Activated CD4-positive, alpha-beta T cell treated with anti-CD3 and anti-CD28 coated beads for 4 hours (primary cell): ENCODE results near the gene TSPAN32.
"Not testable (repeated sequence)": the region's sequence is repeated elsewhere in the genome, so short reads cannot be mapped to it uniquely, and the experiment has no call there.

Experiments used
- DNase-seq, 2 donors: peaks; one replicate each; pipeline ENCODE4 v3.0.0-alpha.2; 2020

The TSPAN32 gene

GRCh38 chr11:2267851-2268728 lies 33.7 kb upstream of the TSPAN32 start:
- no peak for DNase-seq

- DNase-seq, result peak; percentile 82 to 91
Measured at GRCh38 chr11:2268729-2269600, 32.8 kb upstream of the TSPAN32 start.

GRCh38 chr11:2269601-2270321 lies 32.1 kb upstream of the TSPAN32 start:
- peak; percentile 30 to 39 for DNase-seq

GRCh38 chr11:2270322-2271076 lies 31.3 kb upstream of the TSPAN32 start, which contains the start of gene ASCL2:
TSS of gene ASCL2 (minus strand) at chr11:2270588. CDS start at chr11:2270332, 256 bp downstream.
- DNase-seq, result no peak

GRCh38 chr11:2271077-2271326 lies 30.8 kb upstream of the TSPAN32 start:
- peak; percentile 61 to 63 for DNase-seq

- no peak for DNase-seq
Measured at GRCh38 chr11:2271327-2272227, 30.2 kb upstream of the TSPAN32 start.

- no peak for DNase-seq
Measured at GRCh38 chr11:2272228-2272945, 29.4 kb upstream of the TSPAN32 start.

- DNase-seq, result no peak
Measured at GRCh38 chr11:2272946-2273280, 28.9 kb upstream of the TSPAN32 start.

GRCh38 chr11:2273311-2273710 lies 28.5 kb upstream of the TSPAN32 start:
- DNase-seq, result no peak

- no peak for DNase-seq
Measured at GRCh38 chr11:2273771-2274170, 28.0 kb upstream of the TSPAN32 start.

GRCh38 chr11:2275334-2276279 lies 26.2 kb upstream of the TSPAN32 start:
- DNase-seq, result no peak

GRCh38 chr11:2276280-2277007 lies 25.4 kb upstream of the TSPAN32 start:
- no peak for DNase-seq

- no peak for DNase-seq
Measured at GRCh38 chr11:2277008-2277346, 24.8 kb upstream of the TSPAN32 start.

GRCh38 chr11:2277933-2278523 lies 23.8 kb upstream of the TSPAN32 start:
- DNase-seq, result no peak

- no peak for DNase-seq
Measured at GRCh38 chr11:2280208-2280607, 21.6 kb upstream of the TSPAN32 start.

GRCh38 chr11:2286350-2286749 lies 15.5 kb upstream of the TSPAN32 start:
- DNase-seq, result not testable (repeated sequence)

- no peak for DNase-seq
Measured at GRCh38 chr11:2287091-2287490, 14.7 kb upstream of the TSPAN32 start.

- no peak for DNase-seq
Measured at GRCh38 chr11:2289350-2289749, 12.5 kb upstream of the TSPAN32 start.

GRCh38 chr11:2289859-2290258 lies 12.0 kb upstream of the TSPAN32 start:
- no peak for DNase-seq
